NT2/D1 (cell line): ENCODE data around the gene ARHGAP21.
A peak's percentile ranks its signal among the peaks of the same experiment; 100 is the strongest.

Experiments
- DNase-seq: peaks from one replicate; pipeline ENCODE4 v3.0.0-alpha.2; 2011; ENCODE audit warnings: low read depth, low spot score
- H3K27me3 ChIP-seq: 2 replicates; pipeline ENCODE4 v1.6.0; 2011; ENCODE audit warnings: mild to moderate bottlenecking; ENCODE audit not compliant: insufficient read length, insufficient read depth
- H3K36me3 ChIP-seq: 2 replicates; pipeline ENCODE4 v1.6.1; 2011; ENCODE audit warnings: mild to moderate bottlenecking, low read length, mixed read lengths; ENCODE audit not compliant: insufficient read depth, insufficient read length
- H3K4me1 ChIP-seq: 2 replicates; pipeline ENCODE4 v1.5.1; 2011; ENCODE audit not compliant: insufficient read depth, insufficient read length
- H3K4me3 ChIP-seq: 2 replicates; pipeline ENCODE4 v1.5.1; 2011; ENCODE audit warnings: low read depth; ENCODE audit not compliant: insufficient read length
- H3K9ac ChIP-seq: 2 replicates; pipeline ENCODE4 v1.6.0; 2011; ENCODE audit warnings: low read depth; ENCODE audit not compliant: insufficient read length
- H3K9me3 ChIP-seq: 2 replicates; pipeline ENCODE4 v1.5.1; 2011; ENCODE audit warnings: mild to moderate bottlenecking, low read length; ENCODE audit not compliant: insufficient read depth
- SUZ12 ChIP-seq: IDR thresholded peaks from 2 replicates; pipeline ENCODE4 v1.6.1; 2011; ENCODE audit not compliant: insufficient read length, insufficient read depth; ENCODE audit errors: extremely low read depth
- YY1 ChIP-seq: IDR thresholded peaks from 2 replicates; pipeline ENCODE4 v1.6.1; 2011; ENCODE audit not compliant: insufficient read length, insufficient read depth
- ZNF274 ChIP-seq: IDR thresholded peaks from 2 replicates; pipeline ENCODE4 v1.6.1; 2011; ENCODE audit warnings: mild to moderate bottlenecking, low read depth, low read length

ARHGAP21 gene

GRCh38 chr10:24618401-24618800, 105.3 kb downstream of the ARHGAP21 start:
- Histone ChIP-seq H3K27me3 (no peaks in the 10 kb centered on the region), H3K9me3 (no peaks in the 10 kb centered on the region), H3K36me3 (peaks cover 14% of the 10 kb centered on the region), H3K4me3 (no peak overlapping the region), H3K4me1 (no peaks in the 10 kb centered on the region), H3K9ac (no peak overlapping the region)
- DNase-seq, result no peak
- TF ChIP-seq YY1 (no peak), SUZ12 (no peak), ZNF274 (no peak)

GRCh38 chr10:24617771-24618396, 105.8 kb downstream of the ARHGAP21 start:
- H3K4me3 ChIP-seq, result no peak overlapping the region
- H3K9me3 ChIP-seq, result no peaks in the 10 kb centered on the region
- TF ChIP-seq YY1 (no peak), ZNF274 (no peak), SUZ12 (no peak)
- no peaks in the 10 kb centered on the region for H3K27me3 ChIP-seq
- H3K36me3 ChIP-seq, result peaks cover 14% of the 10 kb centered on the region
- no peak overlapping the region for H3K9ac ChIP-seq
- no peaks in the 10 kb centered on the region for H3K4me1 ChIP-seq
- DNase-seq, result peak; percentile 59

GRCh38 chr10:24616536-24616935, 107.2 kb downstream of the ARHGAP21 start:
- Histone ChIP-seq H3K9ac (no peak overlapping the region), H3K4me1 (no peaks in the 10 kb centered on the region), H3K4me3 (no peak overlapping the region), H3K36me3 (peaks cover 16% of the 10 kb centered on the region), H3K9me3 (no peaks in the 10 kb centered on the region), H3K27me3 (no peaks in the 10 kb centered on the region)
- no peak for TF ChIP-seq ZNF274
- no peak for TF ChIP-seq SUZ12
- no peak for TF ChIP-seq YY1
- DNase-seq, result no peak

- H3K27me3 ChIP-seq, result no peaks in the 10 kb centered on the region
- H3K4me1 ChIP-seq, result no peaks in the 10 kb centered on the region
- no peak for DNase-seq
- H3K9me3 ChIP-seq, result no peaks in the 10 kb centered on the region
- peaks cover 39% of the 10 kb centered on the region for H3K36me3 ChIP-seq
- TF ChIP-seq SUZ12 (no peak), ZNF274 (no peak), YY1 (no peak)
- H3K9ac ChIP-seq, result no peak overlapping the region
- H3K4me3 ChIP-seq, result no peak overlapping the region
Measured at GRCh38 chr10:24606021-24606420, 117.7 kb downstream of the ARHGAP21 start.

- Histone ChIP-seq H3K4me1 (no peaks in the 10 kb centered on the region), H3K4me3 (no peak overlapping the region), H3K27me3 (no peaks in the 10 kb centered on the region), H3K9ac (no peak overlapping the region), H3K9me3 (no peaks in the 10 kb centered on the region), H3K36me3 (peaks cover 45% of the 10 kb centered on the region)
- TF ChIP-seq SUZ12 (no peak), ZNF274 (no peak), YY1 (no peak)
- no peak for DNase-seq
Measured at GRCh38 chr10:24605141-24605540, 118.5 kb downstream of the ARHGAP21 start.

- Histone ChIP-seq H3K27me3 (no peaks in the 10 kb centered on the region), H3K9me3 (no peaks in the 10 kb centered on the region), H3K4me1 (no peaks in the 10 kb centered on the region), H3K36me3 (peaks cover 62% of the 10 kb centered on the region), H3K4me3 (no peak overlapping the region), H3K9ac (no peak overlapping the region)
- DNase-seq, result no peak
- TF ChIP-seq SUZ12 (no peak), ZNF274 (no peak), YY1 (no peak)
Measured at GRCh38 chr10:24603333-24603732, 120.4 kb downstream of the ARHGAP21 start.

GRCh38 chr10:24597961-24598360, 125.7 kb downstream of the ARHGAP21 start:
- Histone ChIP-seq H3K4me3 (no peak overlapping the region), H3K9me3 (no peaks in the 10 kb centered on the region), H3K4me1 (no peaks in the 10 kb centered on the region), H3K27me3 (no peaks in the 10 kb centered on the region), H3K36me3 (peaks cover 86% of the 10 kb centered on the region), H3K9ac (no peak overlapping the region)
- TF ChIP-seq ZNF274, result no peak
- TF ChIP-seq SUZ12, result no peak
- TF ChIP-seq YY1, result no peak
- no peak for DNase-seq
